Hippocampal formation (tissue), 2 donors: ENCODE data around the gene COL20A1.

Experiments
- DNase-seq, 2 donors: peaks; one replicate each; lab custom pipeline; 2025; lab: John Stamatoyannopoulos, UW

Gene COL20A1

DNA sequence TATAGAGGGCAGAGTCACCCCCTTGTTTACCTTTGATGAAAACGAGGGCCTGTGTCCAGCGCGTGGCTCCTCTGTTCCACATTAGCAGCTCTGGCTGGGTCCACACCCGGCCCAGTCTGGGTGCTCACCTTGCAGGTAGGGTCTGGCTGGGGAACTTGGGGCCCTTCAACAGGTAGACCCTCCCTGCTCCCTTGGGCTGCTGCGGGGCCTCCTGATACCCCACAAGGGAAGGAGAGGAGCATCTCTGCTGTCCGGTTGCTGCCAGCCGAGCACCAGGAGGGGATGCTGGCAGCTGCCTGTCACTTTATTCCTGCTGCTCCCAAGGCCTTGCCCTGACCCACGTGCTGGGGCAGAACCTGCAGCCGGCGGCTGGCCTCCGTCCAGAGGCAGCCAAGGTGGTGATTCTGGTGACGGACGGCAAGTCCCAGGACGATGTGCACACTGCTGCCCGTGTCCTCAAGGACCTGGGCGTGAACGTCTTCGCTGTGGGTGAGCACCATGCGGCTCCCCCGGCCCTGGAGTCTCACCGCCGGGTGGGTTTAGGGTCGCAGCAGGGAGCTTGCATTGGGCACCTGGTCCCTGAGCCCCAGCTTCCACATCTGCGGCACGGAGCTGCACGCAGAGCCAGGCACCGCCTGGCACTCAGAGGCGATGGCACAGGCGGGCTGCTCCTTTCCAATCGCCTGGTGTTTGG lies 15.4 kb downstream of the COL20A1 start:
- no peak for DNase-seq

GRCh38 chr20:63309261-63310071 lies 16.5 kb downstream of the COL20A1 start:
- DNase-seq: no peak

- DNase-seq: no peak
These were observed 17.4 kb downstream of the COL20A1 start for GRCh38 chr20:63310265-63310991.

- no peak for DNase-seq
These were observed 18.3 kb downstream of the COL20A1 start for GRCh38 chr20:63311186-63311832.

DNA sequence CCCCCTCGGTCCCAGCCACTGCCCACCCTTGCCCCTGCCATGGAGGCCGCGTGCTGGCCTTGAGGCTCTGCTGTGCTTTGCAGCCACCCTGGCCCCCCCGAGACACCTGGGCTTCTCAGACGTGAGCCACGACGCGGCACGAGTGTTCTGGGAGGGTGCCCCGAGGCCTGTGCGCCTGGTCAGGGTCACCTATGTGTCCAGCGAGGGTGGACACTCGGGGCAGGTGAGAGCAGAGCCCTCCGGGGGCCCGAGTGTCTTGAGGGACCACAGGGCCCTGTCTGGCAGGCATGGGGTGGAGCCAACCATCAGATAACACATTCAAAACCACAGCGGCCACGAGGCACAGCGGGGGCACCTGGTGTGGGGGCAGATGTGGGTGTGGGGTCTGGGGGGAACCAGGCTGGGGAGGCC lies 18.9 kb downstream of the COL20A1 start:
- no peak for DNase-seq

GRCh38 chr20:63312273-63312672 lies 19.3 kb downstream of the COL20A1 start:
- DNase-seq: no peak

DNA sequence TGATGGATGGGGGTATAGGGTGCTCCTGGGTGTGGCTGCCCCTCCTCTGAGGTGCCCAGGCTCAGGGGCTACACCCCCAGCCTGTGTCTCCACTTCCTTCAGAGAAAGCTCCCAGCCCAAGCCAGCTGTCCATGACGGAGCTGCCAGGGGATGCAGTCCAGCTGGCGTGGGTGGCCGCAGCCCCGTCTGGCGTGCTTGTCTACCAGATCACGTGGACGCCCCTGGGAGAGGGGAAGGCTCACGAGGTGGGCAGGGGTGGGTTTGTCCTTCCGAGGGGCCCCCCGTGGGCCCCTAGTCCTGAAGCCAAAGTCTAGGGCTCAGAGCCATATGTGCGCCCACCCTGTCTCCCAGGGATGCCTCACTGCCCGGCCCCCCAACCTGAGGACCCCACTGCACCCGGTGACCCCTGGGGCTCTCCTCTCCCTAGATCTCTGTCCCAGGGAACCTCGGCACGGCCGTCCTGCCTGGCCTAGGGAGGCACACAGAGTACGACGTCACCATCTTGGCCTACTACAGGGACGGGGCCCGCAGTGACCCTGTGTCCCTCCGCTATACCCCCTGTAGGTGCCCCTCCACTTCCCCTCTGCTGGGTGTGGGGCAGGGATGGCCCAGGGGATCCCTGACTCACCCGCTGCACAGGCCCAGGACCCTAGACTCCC lies 19.8 kb downstream of the COL20A1 start:
- no peak for DNase-seq

DNA sequence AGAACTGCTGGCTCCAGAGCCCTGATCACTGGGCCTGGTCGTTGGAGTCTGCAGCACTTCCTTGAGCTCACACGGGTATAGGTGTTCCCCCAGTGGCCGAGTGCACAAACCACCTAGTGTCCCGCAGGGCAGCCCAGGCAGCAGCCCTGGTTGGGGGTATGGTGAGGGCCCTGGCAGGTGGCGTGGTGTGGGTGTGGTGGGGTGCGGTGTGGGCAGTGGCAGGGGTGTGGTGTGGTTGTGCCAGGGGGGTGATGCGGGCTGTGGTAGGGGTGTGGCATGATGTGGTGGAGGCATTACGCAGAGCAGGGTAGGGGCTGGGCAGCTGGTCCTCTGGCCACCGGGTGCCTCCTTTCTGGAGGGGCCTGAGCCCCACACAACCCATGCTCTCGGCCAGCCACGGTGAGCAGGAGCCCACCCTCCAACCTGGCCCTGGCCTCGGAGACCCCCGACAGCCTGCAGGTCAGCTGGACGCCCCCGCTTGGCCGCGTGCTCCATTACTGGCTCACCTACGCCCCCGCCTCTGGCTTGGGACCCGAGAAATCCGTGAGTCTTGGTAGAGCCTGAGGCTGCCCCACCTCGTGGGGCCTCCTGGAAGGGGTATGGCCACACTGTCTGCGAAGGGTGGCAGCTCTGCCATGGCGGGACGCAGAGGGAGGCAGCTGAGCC lies 20.5 kb downstream of the COL20A1 start:
- DNase-seq: no peak

- DNase-seq: no peak
These were observed 21.1 kb downstream of the COL20A1 start for GRCh38 chr20:63314015-63314471.

DNA sequence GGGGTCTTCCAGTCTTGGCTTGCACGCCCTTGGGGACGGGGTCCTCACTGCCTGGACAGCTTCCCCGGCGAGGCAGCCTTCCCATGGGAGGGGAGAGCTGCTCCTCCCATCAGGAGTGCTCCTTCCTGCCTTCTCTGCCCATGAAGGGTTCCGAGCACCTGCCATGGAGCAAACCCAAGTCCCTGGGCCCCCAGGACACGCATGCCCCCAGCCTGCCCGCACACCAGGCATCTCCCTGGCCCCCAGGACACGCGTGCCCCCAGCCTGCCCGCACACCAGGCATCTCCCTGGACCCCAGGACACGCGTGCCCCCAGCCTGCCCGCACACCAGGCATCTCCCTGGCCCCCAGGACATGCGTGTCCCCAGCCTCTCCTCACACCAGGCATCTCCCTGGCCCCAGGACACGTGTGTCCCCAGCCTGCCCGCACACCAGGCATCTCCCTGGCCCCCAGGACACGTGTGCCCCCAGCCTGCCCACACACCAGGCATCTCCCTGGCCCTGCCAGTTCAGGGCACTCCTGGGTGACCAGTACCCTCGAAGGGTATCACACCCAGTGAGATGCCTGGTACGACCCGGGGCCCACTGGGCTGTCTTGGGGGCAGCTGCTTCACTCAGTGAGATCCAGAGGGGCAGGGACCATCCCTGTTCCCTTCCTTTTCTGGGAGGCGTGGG lies 21.7 kb downstream of the COL20A1 start:
- no peak for DNase-seq

GRCh38 chr20:63315240-63315689 lies 22.3 kb downstream of the COL20A1 start:
- no peak for DNase-seq

- DNase-seq: no peak
These were observed 22.9 kb downstream of the COL20A1 start for GRCh38 chr20:63315731-63316491.

GRCh38 chr20:63316502-63316921 lies 23.5 kb downstream of the COL20A1 start:
- no peak for DNase-seq

DNA sequence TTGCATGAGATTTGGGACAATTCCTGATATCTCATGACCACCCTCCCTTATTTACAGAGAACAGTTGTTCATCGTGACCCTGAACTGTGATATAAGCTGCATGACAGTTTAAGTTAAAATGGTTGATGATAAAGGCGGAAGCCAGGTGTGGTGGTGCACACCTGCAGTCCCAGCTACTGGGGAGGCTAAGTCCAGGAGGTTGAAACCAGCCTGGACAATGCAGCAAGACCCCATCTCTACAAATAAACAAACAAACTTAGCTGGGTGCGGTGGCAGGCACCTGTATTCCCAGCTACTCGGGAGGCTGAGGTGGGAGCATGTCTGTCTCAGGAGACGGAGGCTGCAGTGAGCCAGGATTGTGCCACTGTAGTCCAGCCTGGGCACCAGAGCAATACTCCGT lies 24.1 kb downstream of the COL20A1 start:
- no peak for DNase-seq

DNA sequence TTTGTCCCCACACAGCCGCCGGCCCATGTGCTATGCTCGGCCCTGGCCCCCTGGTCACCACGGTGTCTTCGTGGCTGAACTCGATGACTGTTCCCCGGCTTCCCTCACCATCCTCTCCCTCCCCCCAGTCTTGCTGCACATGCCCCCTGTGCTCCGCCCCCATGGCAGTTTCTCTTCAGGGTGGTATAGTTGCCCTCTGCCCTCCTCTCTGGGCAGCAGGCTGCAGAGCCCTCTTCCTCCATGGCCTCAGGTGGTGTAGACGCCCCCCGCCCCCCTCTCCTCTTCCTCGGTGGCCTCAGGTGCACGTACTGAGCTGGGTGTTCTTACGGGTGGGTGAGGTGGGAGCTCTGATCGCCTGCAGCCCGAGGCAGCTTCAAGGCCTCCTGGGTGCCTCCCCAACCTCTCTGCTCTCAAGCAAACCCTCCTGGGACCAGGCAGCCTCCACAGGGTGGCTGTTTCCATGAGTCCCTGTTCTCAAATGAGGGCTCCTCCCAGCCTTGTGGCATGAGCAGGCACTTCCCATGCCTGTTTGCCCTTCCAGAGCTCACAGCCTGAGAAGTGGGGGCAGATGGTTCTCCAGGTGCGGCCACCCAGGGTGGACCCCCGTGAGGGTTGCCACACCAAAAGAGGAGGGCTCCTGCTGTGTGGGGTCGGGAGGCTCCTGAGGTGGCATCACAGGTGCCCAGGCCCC lies 24.8 kb downstream of the COL20A1 start:
- no peak for DNase-seq

- no peak for DNase-seq
These were observed 25.6 kb downstream of the COL20A1 start for GRCh38 chr20:63318391-63319163.

DNA sequence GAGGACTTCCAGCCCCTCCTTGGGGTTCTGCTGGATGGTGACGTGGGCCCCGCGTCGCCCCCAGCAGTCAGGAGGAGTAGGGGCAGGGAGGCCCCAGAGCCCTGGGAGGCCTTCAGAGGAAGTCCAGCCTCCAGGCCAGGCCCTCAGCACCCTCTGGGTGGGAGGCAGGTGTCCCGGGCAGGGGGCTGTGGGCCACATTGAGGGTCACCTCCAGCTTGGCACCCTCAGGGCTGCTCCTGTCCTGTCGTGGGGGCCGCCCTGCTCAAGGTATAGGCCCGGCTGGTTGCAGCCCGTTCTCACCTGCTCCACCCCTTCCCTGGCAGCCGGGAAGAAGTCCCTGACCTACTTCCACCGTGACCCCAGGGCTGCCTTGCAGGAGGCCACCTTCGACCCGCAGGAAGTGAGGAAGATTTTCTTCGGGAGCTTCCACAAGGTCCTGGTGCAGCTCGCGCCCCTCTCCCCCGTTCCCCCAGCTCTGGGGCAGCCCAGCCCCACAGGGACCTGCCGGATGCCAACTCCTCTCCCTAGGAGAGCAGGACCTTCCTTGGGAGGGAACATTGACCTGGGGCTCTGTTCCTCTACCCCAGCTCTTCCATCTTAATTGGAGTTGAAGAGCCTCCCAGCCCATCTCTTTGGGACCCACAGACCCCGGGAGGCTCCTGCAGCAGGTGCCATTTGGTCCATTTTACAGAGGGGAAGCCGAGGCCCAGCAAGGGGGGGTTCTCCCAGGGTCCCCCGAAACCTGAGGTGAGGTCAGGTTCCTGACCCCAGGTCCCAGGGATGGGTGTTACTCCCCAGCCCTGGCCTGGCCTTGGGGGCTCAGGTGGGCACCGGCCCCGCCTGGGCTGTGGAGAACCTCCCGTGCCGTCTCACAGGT lies 26.4 kb downstream of the COL20A1 start:
- DNase-seq: no peak
